PFSK-1 (cell line): ENCODE data around the gene ATP10A.

ENCODE experiments used
- POLR2AphosphoS5 ChIP-seq: IDR thresholded peaks from 2 replicates; pipeline ENCODE4 v1.6.1; 2012; ENCODE audit warnings: low read depth, mild to moderate bottlenecking, control low read depth, low read length, moderate library complexity
- REST ChIP-seq, 2 experiments: IDR thresholded peaks; 2 replicates each; pipeline versions ENCODE4 v1.6.1 to v1.8.0; 2011 to 2012; ENCODE audit warnings: low read depth in 2 of 2, low read length in 2 of 2, control low read depth in 1 of 2, inconsistent platforms in 1 of 2, mild to moderate bottlenecking in 1 of 2, moderate library complexity in 1 of 2; ENCODE audit not compliant: insufficient read depth in 1 of 2
- SIN3A ChIP-seq: IDR thresholded peaks from 2 replicates; pipeline ENCODE4 v1.6.1; 2012; ENCODE audit warnings: mild to moderate bottlenecking, low read length, moderate library complexity, borderline replicate concordance; ENCODE audit not compliant: insufficient read depth
- TAF1 ChIP-seq: IDR thresholded peaks from 2 replicates; pipeline ENCODE4 v1.6.1; 2012; ENCODE audit warnings: low read length, control low read depth, borderline replicate concordance; ENCODE audit not compliant: insufficient read depth

GRCh38 chr15:25643120-25643519 lies 220.0 kb downstream of the ATP10A start:
- TF ChIP-seq SIN3A (no peak), POLR2AphosphoS5 (no peak), TAF1 (no peak), REST (IDR thresholded peaks at IDR 0.05; ENCODE audit: insufficient read depth in 1 of 2, low read depth in 2 of 2, low read length in 2 of 2) (no peak)
